ENCODE results near the gene TMBIM1. TPM values are rescaled to one million over a fixed set of nuclear protein-coding genes. Genes with fewer than 3 reads are reported as not detected.

Gene TMBIM1
- polyA plus RNA-seq, 1 of the 3 experiments (the other 2 are of a cell fraction) = 7.8 TPM

GRCh38 chr2:218325566-218326160, 33.4 kb upstream of the TMBIM1 start:
- Histone ChIP-seq H4K20me1 (ENCODE audit: insufficient read depth) (no peaks in the 10 kb centered on the region), H3K9ac (no peak overlapping the region), H3K4me2 (no peak overlapping the region), H3K4me3 (ENCODE audit: low read depth in 2 of 2, low read length in 1 of 2) (no peak overlapping the region), H3K27me3 (ENCODE audit: insufficient read depth) (no peaks in the 10 kb centered on the region), H3K36me3 (replicated peaks in 1 of 2; ENCODE audit: control insufficient read depth in 1 of 2, insufficient read depth in 2 of 2, low read length in 1 of 2) (no peaks in the 10 kb centered on the region), H3K4me1 (ENCODE audit: control insufficient read depth in 1 of 2, insufficient read depth in 2 of 2, low read depth in 1 of 2, low read length in 1 of 2) (peaks cover 7 to 22% of the 10 kb centered on the region in 2 experiments; a peak in 2 of 4 replicates), H3K27ac (ENCODE audit: low read depth in 2 of 2, low read length in 1 of 2) (no peak overlapping the region), H3K79me2 (ENCODE audit: insufficient read depth) (no peaks in the 10 kb centered on the region), H2AFZ (ENCODE audit: low read depth) (no peak overlapping the region), H3K9me3 (no peaks in the 10 kb centered on the region), H3F3A (replicated peaks; ENCODE audit: insufficient read depth) (no peaks in the 10 kb centered on the region), H3K9me2 (no peaks in the 10 kb centered on the region)
- 97% methylated on average over 4 of the region's 4 CpGs for WGBS (ENCODE audit: low lambda C conversion rate)
- CTCF ChIA-PET = interaction anchor here (0.8 kb wide), 1 partner anchor 23 kb away, joined by 3 read pairs; no protein-coding TSS in a partner anchor
- no peak for DNase-seq
- no peak for TF ChIP-seq GATA2 (CRISPR knock-in tag; IDR thresholded peaks at IDR 0.05)
- no peak for TF ChIP-seq REST (IDR thresholded peaks at IDR 0.05; ENCODE audit: low read depth, low read length)
- no peak for TF ChIP-seq TCF12 (IDR thresholded peaks at IDR 0.05)
- TF ChIP-seq MEF2A (IDR thresholded peaks at IDR 0.05; ENCODE audit: borderline replicate concordance, low read depth) = no peak
- no peak for TF ChIP-seq FOSL2 (IDR thresholded peaks at IDR 0.05; ENCODE audit: borderline replicate concordance, low read depth)
- no peak for TF ChIP-seq SMC3 (IDR thresholded peaks at IDR 0.05; ENCODE audit: low read depth, low read length)
- TF ChIP-seq RCOR1 (IDR thresholded peaks at IDR 0.05; ENCODE audit: low read length) = no peak
- TF ChIP-seq, protein P1, sequence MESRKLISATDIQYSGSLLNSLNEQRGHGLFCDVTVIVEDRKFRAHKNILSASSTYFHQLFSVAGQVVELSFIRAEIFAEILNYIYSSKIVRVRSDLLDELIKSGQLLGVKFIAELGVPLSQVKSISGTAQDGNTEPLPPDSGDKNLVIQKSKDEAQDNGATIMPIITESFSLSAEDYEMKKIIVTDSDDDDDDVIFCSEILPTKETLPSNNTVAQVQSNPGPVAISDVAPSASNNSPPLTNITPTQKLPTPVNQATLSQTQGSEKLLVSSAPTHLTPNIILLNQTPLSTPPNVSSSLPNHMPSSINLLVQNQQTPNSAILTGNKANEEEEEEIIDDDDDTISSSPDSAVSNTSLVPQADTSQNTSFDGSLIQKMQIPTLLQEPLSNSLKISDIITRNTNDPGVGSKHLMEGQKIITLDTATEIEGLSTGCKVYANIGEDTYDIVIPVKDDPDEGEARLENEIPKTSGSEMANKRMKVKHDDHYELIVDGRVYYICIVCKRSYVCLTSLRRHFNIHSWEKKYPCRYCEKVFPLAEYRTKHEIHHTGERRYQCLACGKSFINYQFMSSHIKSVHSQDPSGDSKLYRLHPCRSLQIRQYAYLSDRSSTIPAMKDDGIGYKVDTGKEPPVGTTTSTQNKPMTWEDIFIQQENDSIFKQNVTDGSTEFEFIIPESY (IDR thresholded peaks at IDR 0.05; ENCODE audit: borderline replicate concordance, low read depth) = no peak
- TF ChIP-seq RFX5 (IDR thresholded peaks at IDR 0.05; ENCODE audit: low read length) = no peak
- POLR2A ChIA-PET = no interaction called here
